Effector CD4-positive, alpha-beta T cell (primary cell): ENCODE results near the gene EFS.

Experiments
- DNase-seq: peaks from one replicate; pipeline ENCODE4 v3.0.0-alpha.2; 2020

Gene EFS

GRCh38 chr14:23377573-23378563, 12.9 kb upstream of the EFS start:
- no peak for DNase-seq

GRCh38 chr14:23377198-23377550, 12.2 kb upstream of the EFS start:
- DNase-seq = no peak

GRCh38 chr14:23376482-23377197, 11.7 kb upstream of the EFS start, which contains the start of gene CMTM5:
Gene CMTM5, plus strand, starts transcription at chr14:23377046. Its CDS starts 206 bp downstream, at chr14:23377252.
- DNase-seq = no peak

GRCh38 chr14:23375527-23376251, 10.7 kb upstream of the EFS start:
- DNase-seq = no peak

- DNase-seq = no peak
Measured at GRCh38 chr14:23373041-23373440, 8.1 kb upstream of the EFS start.

- no peak for DNase-seq
Measured at GRCh38 chr14:23372509-23372908, 7.5 kb upstream of the EFS start, which contains the start of gene IL25. Gene IL25, plus strand, starts transcription at chr14:23372809.

- no peak for DNase-seq
Measured at GRCh38 chr14:23371865-23372264, 6.9 kb upstream of the EFS start.

GRCh38 chr14:23370221-23370620, 5.2 kb upstream of the EFS start:
- DNase-seq = no peak

GRCh38 chr14:23366426-23366921, 1.5 kb upstream of the EFS start:
- DNase-seq = no peak

GRCh38 chr14:23365732-23366425, 907 bp upstream of the EFS start:
- no peak for DNase-seq

GRCh38 chr14:23364164-23365035, 572 bp downstream of the EFS start:
- DNase-seq = no peak

GRCh38 chr14:23362200-23362599, 2.8 kb downstream of the EFS start:
- no peak for DNase-seq

GRCh38 chr14:23361763-23362162, 3.2 kb downstream of the EFS start:
- DNase-seq = no peak

GRCh38 chr14:23361320-23361719, 3.7 kb downstream of the EFS start:
- no peak for DNase-seq

- no peak for DNase-seq
Measured at GRCh38 chr14:23360496-23360895, 4.5 kb downstream of the EFS start.

GRCh38 chr14:23359722-23360447, 5.1 kb downstream of the EFS start:
- no peak for DNase-seq

GRCh38 chr14:23359167-23359626, 5.8 kb downstream of the EFS start:
- DNase-seq = no peak

GRCh38 chr14:23358553-23359166, 6.3 kb downstream of the EFS start:
- DNase-seq = no peak

- DNase-seq = no peak
Measured at GRCh38 chr14:23358042-23358441, 6.9 kb downstream of the EFS start.

GRCh38 chr14:23357261-23357660, 7.7 kb downstream of the EFS start:
- DNase-seq = no peak
